OCI-LY1 (cell line): ENCODE data around the gene SH3BGRL2.

Experiments
- H2AFZ ChIP-seq: fragments of 200-600 bp; sonication (generic), shearing (Covaris generic); 2 replicates; pipeline ENCODE4 v1.6.0; 2014; ENCODE audit warnings: antibody characterized with exemption, mild to moderate bottlenecking, low read length
- H3F3A ChIP-seq: fragments of 200-600 bp; sonication (generic), shearing (Covaris generic); 2 replicates; pipeline ENCODE4 v1.6.0; 2014; ENCODE audit warnings: mild to moderate bottlenecking, antibody characterized with exemption, low read length, moderate library complexity; ENCODE audit not compliant: insufficient read depth
- H3K27ac ChIP-seq: fragments of 200-600 bp; sonication (generic); 2 replicates; pipeline ENCODE4 v1.5.1; 2014; ENCODE audit warnings: low read length, mixed run types, mild to moderate bottlenecking, low read depth; ENCODE audit not compliant: poor library complexity, severe bottlenecking
- H3K27me3 ChIP-seq: fragments of 200-600 bp; sonication (generic); 2 replicates; pipeline ENCODE4 v1.6.0; 2014; ENCODE audit warnings: antibody characterized with exemption, mild to moderate bottlenecking, low read length, moderate library complexity; ENCODE audit not compliant: insufficient read depth
- H3K36me3 ChIP-seq: fragments of 200-600 bp; sonication (generic); 2 replicates; pipeline ENCODE4 v1.6.1; 2014; ENCODE audit warnings: mild to moderate bottlenecking, antibody characterized with exemption, low read length, moderate library complexity, mixed read lengths; ENCODE audit not compliant: insufficient read depth
- H3K4me1 ChIP-seq: fragments of 200-600 bp; sonication (generic); 2 replicates; pipeline ENCODE4 v1.5.1; 2014; ENCODE audit warnings: mild to moderate bottlenecking, low read length, moderate library complexity; ENCODE audit not compliant: insufficient read depth, severe bottlenecking
- H3K4me2 ChIP-seq: fragments of 200-600 bp; sonication (generic), shearing (Covaris generic); 2 replicates; pipeline ENCODE4 v1.6.1; 2014; ENCODE audit warnings: low read length
- H3K4me3 ChIP-seq: fragments of 200-600 bp; sonication (generic); 2 replicates; pipeline ENCODE4 v1.5.1; 2014; ENCODE audit warnings: low read length, low read depth, mild to moderate bottlenecking, mixed read lengths; ENCODE audit not compliant: poor library complexity, severe bottlenecking
- H3K79me2 ChIP-seq: fragments of 200-600 bp; shearing (Covaris generic); 2 replicates; pipeline ENCODE4 v1.6.1; 2016; ENCODE audit warnings: mixed run types, low read length, mixed read lengths; ENCODE audit not compliant: insufficient read depth
- H3K9ac ChIP-seq: fragments of 200-600 bp; sonication (generic), shearing (Covaris generic); 2 replicates; pipeline ENCODE4 v1.6.1; 2014; ENCODE audit warnings: mild to moderate bottlenecking, low read length, mixed read lengths
- H3K9me2 ChIP-seq: fragments of 200-600 bp; sonication (generic), shearing (Covaris generic); 2 replicates; pipeline ENCODE4 v1.6.1; 2014; ENCODE audit warnings: low read depth, mild to moderate bottlenecking, low read length, mixed read lengths
- H3K9me3 ChIP-seq: fragments of 200-600 bp; shearing (Covaris generic); 2 replicates; pipeline ENCODE4 v1.6.1; 2014; ENCODE audit warnings: low read length, mixed read lengths
- H4K20me1 ChIP-seq: fragments of 200-600 bp; sonication (generic), shearing (Covaris generic); 2 replicates; pipeline ENCODE4 v1.6.0; 2016; ENCODE audit warnings: mild to moderate bottlenecking, low read length; ENCODE audit not compliant: insufficient read depth
- EZH2 ChIP-seq: fragments of 200-600 bp; sonication (generic), shearing (Covaris generic); IDR thresholded peaks from 2 replicates; pipeline ENCODE4 v1.8.0; 2017; ENCODE audit warnings: borderline replicate concordance, mixed run types, mild to moderate bottlenecking, antibody characterized with exemption, low read length, moderate library complexity, mixed read lengths
- TF ChIP-seq, protein P1 (sequence below): fragments of 200-600 bp; sonication (generic), shearing (Covaris generic); IDR thresholded peaks from 2 replicates; pipeline ENCODE4 v1.5.1; 2017; ENCODE audit warnings: mild to moderate bottlenecking, antibody characterized with exemption, low read length, moderate library complexity, mixed read lengths

SH3BGRL2 gene

DNA sequence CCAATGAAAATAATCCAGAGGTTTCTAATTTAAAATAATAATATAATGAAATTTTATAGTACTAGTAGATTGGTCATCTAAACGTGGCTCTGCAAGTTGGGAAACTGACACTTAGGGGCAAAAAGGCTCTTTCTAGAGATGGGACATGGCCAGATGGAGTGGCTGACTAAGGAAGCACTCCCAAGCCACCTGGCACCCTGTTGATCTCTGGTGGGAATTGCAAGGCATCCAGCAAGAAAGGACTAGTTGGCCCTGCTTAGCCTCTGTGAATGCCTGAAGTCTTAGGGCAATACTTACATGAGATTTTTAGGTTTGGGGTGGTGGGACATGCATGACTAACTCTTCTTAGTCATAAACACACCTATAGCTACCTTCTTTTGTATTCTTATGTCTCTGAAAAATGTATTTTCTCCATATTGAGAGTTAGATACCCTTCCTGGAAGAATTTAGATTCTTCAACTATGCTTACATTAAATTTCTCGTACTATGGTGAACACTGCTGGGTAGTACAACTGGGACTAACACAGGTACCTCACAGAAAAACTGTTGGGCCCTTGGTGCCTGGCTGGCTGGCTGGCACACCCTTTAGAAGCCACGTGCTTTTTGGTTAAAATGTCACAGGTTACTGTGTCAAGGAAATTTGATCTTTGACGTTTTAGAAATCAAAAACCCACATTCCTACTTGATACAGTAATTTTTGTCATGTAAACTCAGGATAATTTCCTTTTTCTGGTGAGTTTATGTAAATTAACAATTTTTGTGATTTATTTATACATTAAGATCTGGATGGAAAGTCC lies 25.0 kb upstream of the SH3BGRL2 start:
- Histone ChIP-seq H2AFZ (no peak overlapping the region), H3F3A (no peaks in the 10 kb centered on the region), H3K9me2 (no peaks in the 10 kb centered on the region), H3K4me2 (no peak overlapping the region), H3K4me3 (no peak overlapping the region), H3K27ac (no peak overlapping the region), H3K4me1 (no peaks in the 10 kb centered on the region), H3K27me3 (no peaks in the 10 kb centered on the region), H3K79me2 (no peaks in the 10 kb centered on the region), H3K9me3 (no peaks in the 10 kb centered on the region), H4K20me1 (no peaks in the 10 kb centered on the region), H3K36me3 (no peaks in the 10 kb centered on the region), H3K9ac (no peak overlapping the region)
- no peak for TF ChIP-seq EZH2
- TF ChIP-seq, protein P1, sequence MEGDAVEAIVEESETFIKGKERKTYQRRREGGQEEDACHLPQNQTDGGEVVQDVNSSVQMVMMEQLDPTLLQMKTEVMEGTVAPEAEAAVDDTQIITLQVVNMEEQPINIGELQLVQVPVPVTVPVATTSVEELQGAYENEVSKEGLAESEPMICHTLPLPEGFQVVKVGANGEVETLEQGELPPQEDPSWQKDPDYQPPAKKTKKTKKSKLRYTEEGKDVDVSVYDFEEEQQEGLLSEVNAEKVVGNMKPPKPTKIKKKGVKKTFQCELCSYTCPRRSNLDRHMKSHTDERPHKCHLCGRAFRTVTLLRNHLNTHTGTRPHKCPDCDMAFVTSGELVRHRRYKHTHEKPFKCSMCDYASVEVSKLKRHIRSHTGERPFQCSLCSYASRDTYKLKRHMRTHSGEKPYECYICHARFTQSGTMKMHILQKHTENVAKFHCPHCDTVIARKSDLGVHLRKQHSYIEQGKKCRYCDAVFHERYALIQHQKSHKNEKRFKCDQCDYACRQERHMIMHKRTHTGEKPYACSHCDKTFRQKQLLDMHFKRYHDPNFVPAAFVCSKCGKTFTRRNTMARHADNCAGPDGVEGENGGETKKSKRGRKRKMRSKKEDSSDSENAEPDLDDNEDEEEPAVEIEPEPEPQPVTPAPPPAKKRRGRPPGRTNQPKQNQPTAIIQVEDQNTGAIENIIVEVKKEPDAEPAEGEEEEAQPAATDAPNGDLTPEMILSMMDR = no peak

DNA sequence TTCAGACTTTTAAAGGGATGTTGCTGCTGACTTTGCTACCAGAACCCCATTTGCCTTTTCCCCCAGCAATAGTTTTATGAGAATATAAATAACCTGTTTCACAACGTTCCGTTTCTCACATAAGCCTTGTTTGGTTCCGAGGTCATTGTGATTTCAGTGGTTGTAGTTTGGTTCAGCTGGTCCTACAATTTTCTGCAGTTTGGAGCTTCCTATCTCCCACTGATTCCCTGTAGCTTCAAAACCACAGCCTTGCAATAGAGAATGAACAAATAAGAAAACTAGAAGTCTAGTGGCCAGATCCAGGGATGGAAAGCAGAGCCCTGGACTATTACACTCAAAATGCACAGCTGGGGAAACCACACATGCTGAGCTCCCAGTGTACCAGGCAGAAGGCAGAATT lies 24.1 kb upstream of the SH3BGRL2 start:
- H3K27ac ChIP-seq = no peak overlapping the region
- H2AFZ ChIP-seq = no peak overlapping the region
- no peak for TF ChIP-seq EZH2

DNA sequence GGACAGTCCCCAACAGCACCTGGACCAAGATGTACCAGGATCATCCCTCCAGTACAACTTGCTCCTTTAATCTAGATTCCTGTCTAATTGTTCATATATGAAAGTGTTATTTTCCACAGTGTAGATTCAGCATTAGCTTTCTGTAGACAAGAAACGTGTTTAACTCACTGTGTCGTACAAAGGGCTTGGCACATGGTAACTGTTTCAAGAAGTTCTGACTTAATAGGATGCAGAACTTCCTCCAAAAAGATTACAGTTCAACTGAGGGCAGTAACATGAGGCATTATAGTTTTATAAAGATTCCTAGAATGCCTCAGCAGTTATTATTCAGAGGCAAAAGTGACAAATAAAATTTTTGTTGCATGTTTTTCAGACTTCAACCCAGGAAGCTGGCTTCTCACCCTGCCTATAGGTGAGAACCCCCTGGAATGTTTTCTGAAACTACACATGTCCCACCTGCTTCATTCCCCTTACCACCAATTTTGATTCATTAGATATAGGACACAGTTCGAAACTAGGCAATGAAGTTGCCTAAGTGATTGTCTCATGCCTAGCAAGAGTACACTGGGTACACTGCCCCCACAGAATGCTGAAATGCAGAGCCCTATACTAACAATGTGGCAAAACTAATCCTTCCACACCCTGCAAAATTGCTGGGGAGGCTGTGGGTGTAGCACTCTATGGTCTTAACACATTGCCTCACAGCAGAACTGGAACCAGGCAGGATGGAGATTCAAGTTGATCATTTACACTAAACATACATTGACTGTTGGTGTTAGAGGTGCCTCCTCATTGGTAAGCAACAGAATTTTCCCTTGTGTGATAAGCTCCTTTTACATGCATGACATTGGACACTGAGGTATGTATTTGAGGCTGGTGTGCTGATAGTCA lies 22.6 kb upstream of the SH3BGRL2 start:
- no peaks in the 10 kb centered on the region for H3K4me1 ChIP-seq
- no peaks in the 10 kb centered on the region for H3K79me2 ChIP-seq

More for the DNA sequence above, 24.1 kb upstream of the SH3BGRL2 start:
- H3K4me3 ChIP-seq = no peak overlapping the region
- no peaks in the 10 kb centered on the region for H4K20me1 ChIP-seq
- H3K9me3 ChIP-seq = no peaks in the 10 kb centered on the region
- H3K9me2 ChIP-seq = no peaks in the 10 kb centered on the region
- no peak overlapping the region for H3K9ac ChIP-seq
- no peaks in the 10 kb centered on the region for H3K27me3 ChIP-seq
- no peak overlapping the region for H3K4me2 ChIP-seq
- no peaks in the 10 kb centered on the region for H3K79me2 ChIP-seq
- no peaks in the 10 kb centered on the region for H3F3A ChIP-seq
- no peaks in the 10 kb centered on the region for H3K36me3 ChIP-seq
- no peaks in the 10 kb centered on the region for H3K4me1 ChIP-seq

More for the DNA sequence above, 22.6 kb upstream of the SH3BGRL2 start:
- Histone ChIP-seq H3K27ac (no peak overlapping the region), H2AFZ (no peak overlapping the region), H3K9me3 (no peaks in the 10 kb centered on the region), H3K4me2 (no peak overlapping the region), H3K9ac (no peak overlapping the region), H3F3A (no peaks in the 10 kb centered on the region), H3K27me3 (no peaks in the 10 kb centered on the region), H3K9me2 (no peaks in the 10 kb centered on the region), H3K36me3 (no peaks in the 10 kb centered on the region), H3K4me3 (no peak overlapping the region), H4K20me1 (no peaks in the 10 kb centered on the region)
- TF ChIP-seq EZH2 = no peak
- TF ChIP-seq, protein P1 = no peak
